GM21786 (cell line): ENCODE results near the gene UHMK1.
"Not testable (repeated sequence)": the region's sequence is repeated elsewhere in the genome, so short reads cannot be mapped to it uniquely, and the experiment has no call there.

ENCODE experiments used
- ATAC-seq: cut with Tn5 transposase; IDR thresholded peaks from one replicate; pipeline ENCODE4 v1.9.1; 2021; ENCODE audit not compliant: unreplicated experiment

The UHMK1 gene

DNA sequence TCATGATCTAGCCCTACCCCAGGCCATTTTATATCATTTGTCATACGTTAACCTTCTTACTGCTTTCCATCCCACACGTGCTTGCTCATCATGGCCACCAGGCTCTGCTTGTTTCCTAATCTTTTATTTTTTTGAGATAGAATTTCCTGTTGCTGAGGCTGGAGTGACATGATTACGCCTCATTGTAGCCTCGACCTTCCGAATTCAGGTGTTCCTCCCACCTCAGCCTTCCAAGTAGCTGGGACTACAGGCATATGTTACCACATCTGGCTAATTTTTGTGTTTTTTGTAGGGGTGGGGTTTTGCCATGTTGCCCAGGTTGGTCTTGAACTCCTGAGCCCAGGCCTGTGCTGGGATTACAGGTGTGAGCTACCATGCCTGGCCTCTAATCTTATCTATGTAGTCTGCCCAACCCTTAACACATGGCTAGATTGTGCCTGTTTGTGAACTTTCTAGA lies 67.2 kb downstream of the UHMK1 start:
- no peak for ATAC-seq

- no peak for ATAC-seq
These were observed 67.8 kb downstream of the UHMK1 start for GRCh38 chr1:162565460-162565859.

GRCh38 chr1:162566870-162567269 lies 69.3 kb downstream of the UHMK1 start:
- ATAC-seq: no peak

DNA sequence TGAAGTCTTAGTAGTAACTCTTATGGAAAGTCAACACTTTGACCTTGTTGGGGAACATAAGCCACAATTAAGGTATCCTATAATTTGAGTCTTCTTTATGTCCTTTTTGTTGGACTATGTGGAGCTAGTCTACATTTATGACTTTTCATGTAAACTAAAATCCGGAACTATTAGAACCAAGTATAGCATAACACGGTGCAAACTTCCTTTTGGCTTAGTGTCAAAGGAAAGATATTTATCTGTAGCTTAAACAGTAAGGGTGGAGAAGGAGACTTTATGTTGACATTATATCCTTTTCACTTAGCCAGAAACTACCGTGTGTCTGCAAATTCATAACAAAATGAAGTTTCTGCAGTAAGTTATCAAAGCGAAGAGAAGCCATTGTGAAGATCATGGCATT lies 71.2 kb downstream of the UHMK1 start:
- ATAC-seq: no peak

GRCh38 chr1:162570718-162571117 lies 73.1 kb downstream of the UHMK1 start:
- ATAC-seq: no peak

DNA sequence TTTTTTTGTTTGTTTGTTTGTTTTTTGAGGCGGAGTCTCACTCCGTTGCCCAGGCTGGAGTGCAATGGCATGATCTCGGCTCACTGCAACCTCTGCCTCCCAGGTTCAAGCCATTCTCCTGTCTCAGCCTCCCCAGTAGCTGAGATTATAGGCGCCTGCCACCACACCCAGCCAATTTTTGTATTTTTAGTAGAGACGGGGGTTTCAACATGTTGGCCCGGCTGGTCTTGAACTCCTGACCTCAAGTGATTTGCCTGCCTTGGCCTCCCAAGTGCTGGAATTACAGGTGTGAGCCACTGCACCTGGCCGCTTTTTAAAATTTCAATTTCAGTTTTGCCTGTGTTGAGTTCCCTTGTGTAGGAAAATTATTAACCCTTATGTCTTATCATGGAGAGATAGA lies 73.5 kb downstream of the UHMK1 start:
- ATAC-seq: not testable (repeated sequence)

DNA sequence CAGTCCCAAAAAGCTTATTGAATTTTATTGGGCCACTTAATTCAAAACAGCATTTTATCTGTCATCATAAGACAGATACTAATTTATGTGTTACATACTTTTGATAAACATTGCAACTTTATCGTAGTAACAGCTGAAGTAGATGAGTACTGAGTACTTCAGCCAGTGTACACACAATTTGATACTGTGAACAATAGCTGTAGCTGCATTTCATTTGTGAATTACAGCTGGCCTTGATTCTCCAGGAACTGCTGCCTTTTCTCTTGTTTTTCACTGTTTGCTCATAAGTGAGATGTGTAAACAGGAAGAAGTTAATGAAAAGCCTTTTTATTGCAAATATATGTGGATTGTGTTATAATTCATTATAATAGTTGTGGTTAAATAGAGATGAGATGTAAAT lies 74.1 kb downstream of the UHMK1 start:
- no peak for ATAC-seq

- ATAC-seq: no peak
These were observed 75.5 kb downstream of the UHMK1 start for GRCh38 chr1:162573136-162573535.

DNA sequence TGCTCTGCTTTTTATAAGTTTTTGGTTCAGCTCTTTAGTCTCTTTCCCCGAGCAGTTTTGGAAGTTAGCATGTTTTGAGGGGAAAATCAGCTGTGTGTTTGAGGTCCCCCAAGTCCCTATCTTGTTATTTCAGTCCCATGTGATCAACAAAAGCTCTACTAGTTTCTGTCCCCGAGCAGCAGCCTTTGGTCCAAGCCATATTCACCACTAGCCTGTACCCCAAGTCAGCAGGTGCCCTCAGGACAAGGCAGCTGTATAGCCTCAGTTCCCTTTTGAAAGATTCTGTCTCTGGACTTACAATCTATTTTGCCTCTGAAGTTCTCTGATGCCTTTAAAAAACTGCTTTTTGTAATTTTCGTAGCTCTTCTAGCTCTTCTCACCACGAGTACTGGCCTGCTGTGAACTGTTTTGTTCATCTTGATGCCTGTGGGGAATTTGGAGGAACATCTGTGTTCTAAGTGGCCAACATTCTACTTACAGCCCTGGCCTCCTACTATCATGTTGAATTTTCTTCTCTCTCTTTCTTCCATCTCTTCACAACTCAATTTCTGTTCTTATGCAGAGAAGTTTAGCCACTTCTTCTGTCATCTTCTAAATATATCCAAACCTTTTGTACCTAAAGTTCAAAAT lies 80.6 kb downstream of the UHMK1 start:
- no peak for ATAC-seq

GRCh38 chr1:162578936-162579335 lies 81.3 kb downstream of the UHMK1 start:
- no peak for ATAC-seq
